RCC 7860 (cell line): ENCODE measurements around the gene KCNJ15.
A peak's percentile ranks its signal among the peaks of the same experiment; 100 is the strongest.
"Not testable (repeated sequence)": the region's sequence is repeated elsewhere in the genome, so short reads cannot be mapped to it uniquely, and the experiment has no call there.

ENCODE experiments used
- DNase-seq: peaks from one replicate; pipeline ENCODE4 v3.0.0-alpha.2; 2015; ENCODE audit warnings: low spot score
- FAIRE-seq: peaks from 2 replicates; lab custom pipeline; 2012; peaks lifted over from hg19 to GRCh38; lab: Jason Lieb, UNC

The KCNJ15 gene

GRCh38 chr21:38256599-38257302, at the start of gene KCNJ15:
TSS of gene KCNJ15 (plus strand) at chr21:38256991. CDS start at chr21:38299262, 42,271 bp downstream.
- DNase-seq = no peak
- no peak for FAIRE-seq

GRCh38 chr21:38208118-38208517, 48.7 kb upstream of the KCNJ15 start:
- FAIRE-seq (no peak), DNase-seq (no peak)

GRCh38 chr21:38211321-38211720, 45.5 kb upstream of the KCNJ15 start:
- FAIRE-seq = no peak
- no peak for DNase-seq

- no peak for FAIRE-seq
Measured at GRCh38 chr21:38212706-38213105, 44.1 kb upstream of the KCNJ15 start.

GRCh38 chr21:38219049-38219628, 37.7 kb upstream of the KCNJ15 start:
- FAIRE-seq (peak; percentile 70), DNase-seq (peak; percentile 64)

More at GRCh38 chr21:38212706-38213105, 44.1 kb upstream of the KCNJ15 start:
- no peak for DNase-seq

GRCh38 chr21:38220270-38220737, 36.5 kb upstream of the KCNJ15 start:
- no peak for FAIRE-seq

GRCh38 chr21:38221594-38221993, 35.2 kb upstream of the KCNJ15 start:
- no peak for DNase-seq
- peak; percentile 75 for FAIRE-seq

More at GRCh38 chr21:38220270-38220737, 36.5 kb upstream of the KCNJ15 start:
- no peak for DNase-seq

GRCh38 chr21:38223893-38224540, 32.8 kb upstream of the KCNJ15 start:
- FAIRE-seq = no peak
- no peak for DNase-seq

- no peak for DNase-seq
- FAIRE-seq = no peak
Measured at GRCh38 chr21:38227401-38227800, 29.4 kb upstream of the KCNJ15 start.

- FAIRE-seq (no peak), DNase-seq (no peak)
Measured at GRCh38 chr21:38228115-38228514, 28.7 kb upstream of the KCNJ15 start.

GRCh38 chr21:38228537-38228936, 28.3 kb upstream of the KCNJ15 start:
- DNase-seq = no peak
- no peak for FAIRE-seq

- FAIRE-seq (no peak), DNase-seq (no peak)
Measured at GRCh38 chr21:38229260-38229877, 27.4 kb upstream of the KCNJ15 start.

- DNase-seq = no peak
- FAIRE-seq = no peak
Measured at GRCh38 chr21:38234395-38235142, 22.2 kb upstream of the KCNJ15 start.

- not testable (repeated sequence) for DNase-seq, FAIRE-seq
Measured at GRCh38 chr21:38235251-38235650, 21.5 kb upstream of the KCNJ15 start.

- no peak for DNase-seq
- no peak for FAIRE-seq
Measured at GRCh38 chr21:38236232-38236631, 20.6 kb upstream of the KCNJ15 start.

- DNase-seq = no peak
- no peak for FAIRE-seq
Measured at GRCh38 chr21:38239672-38240071, 17.1 kb upstream of the KCNJ15 start.

- FAIRE-seq (peak; percentile 97), DNase-seq (peak; percentile 31)
Measured at GRCh38 chr21:38240129-38240528, 16.7 kb upstream of the KCNJ15 start.

- peak; percentile 85 for FAIRE-seq
- peak; percentile 43 for DNase-seq
Measured at GRCh38 chr21:38241029-38241740, 15.6 kb upstream of the KCNJ15 start.

- FAIRE-seq (no peak), DNase-seq (no peak)
Measured at GRCh38 chr21:38242061-38242460, 14.7 kb upstream of the KCNJ15 start.
